NCI-H1105 (cell line): ENCODE measurements around the gene NYAP2.
A peak's percentile ranks its signal among the peaks of the same experiment; 100 is the strongest.

ENCODE experiments used
- DNase-seq: peaks from one replicate; lab custom pipeline; 2025; lab: John Stamatoyannopoulos, UW

Gene NYAP2

GRCh38 chr2:225486236-225486635 is 86.7 kb downstream of the NYAP2 start:
- no peak for DNase-seq

DNA sequence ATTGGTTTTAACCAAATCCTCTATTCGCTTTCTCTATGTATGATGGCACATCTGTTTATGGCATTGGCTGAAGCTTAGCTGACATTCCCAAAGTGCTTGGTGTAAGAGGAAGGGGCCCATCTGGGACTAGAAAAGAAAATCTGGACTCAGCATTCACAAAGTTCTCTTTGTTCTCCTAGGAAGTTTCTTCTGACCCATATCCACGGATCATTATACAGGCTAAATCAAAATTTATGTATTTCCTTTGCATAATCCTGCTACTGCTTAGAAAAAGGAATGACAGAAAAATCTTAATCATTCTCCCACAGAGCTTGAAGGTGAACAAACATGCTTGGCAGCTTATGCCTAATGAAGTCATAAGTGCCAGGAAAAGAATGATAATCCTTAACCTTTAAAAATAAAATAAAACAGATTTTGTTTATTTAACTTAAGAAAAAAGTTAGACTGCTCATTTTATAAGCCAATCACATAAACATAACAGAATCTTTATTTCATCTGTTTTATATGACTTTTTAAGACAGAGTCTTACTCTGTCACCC is 88.4 kb downstream of the NYAP2 start:
- no peak for DNase-seq

- DNase-seq, result no peak
These were observed 89.2 kb downstream of the NYAP2 start for GRCh38 chr2:225488743-225489142.

- no peak for DNase-seq
These were observed 94.0 kb downstream of the NYAP2 start for GRCh38 chr2:225493420-225494099.

- DNase-seq, result no peak
These were observed 94.6 kb downstream of the NYAP2 start for GRCh38 chr2:225494100-225494459.

- no peak for DNase-seq
These were observed 96.2 kb downstream of the NYAP2 start for GRCh38 chr2:225495706-225496105.

DNA sequence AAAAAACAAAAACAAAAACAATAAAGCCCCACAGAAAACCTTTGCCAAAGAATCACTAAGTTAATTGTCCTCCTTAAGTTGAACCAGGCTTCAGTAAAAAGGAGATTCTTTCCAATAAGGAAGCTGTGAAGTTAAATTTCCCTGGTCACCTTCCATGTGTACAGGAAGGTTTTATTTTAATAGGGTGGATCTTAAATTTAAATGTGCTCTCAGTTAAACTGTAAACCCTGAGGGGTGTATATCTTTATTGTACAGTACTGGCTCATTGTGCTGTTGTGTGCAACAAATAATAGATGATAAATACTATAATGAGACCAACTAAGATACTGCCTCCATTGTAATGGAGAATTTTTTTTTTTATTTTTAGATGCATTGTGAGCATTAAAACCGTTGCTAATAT is 97.1 kb downstream of the NYAP2 start:
- no peak for DNase-seq

GRCh38 chr2:225497166-225497565 is 97.7 kb downstream of the NYAP2 start:
- DNase-seq, result no peak

DNA sequence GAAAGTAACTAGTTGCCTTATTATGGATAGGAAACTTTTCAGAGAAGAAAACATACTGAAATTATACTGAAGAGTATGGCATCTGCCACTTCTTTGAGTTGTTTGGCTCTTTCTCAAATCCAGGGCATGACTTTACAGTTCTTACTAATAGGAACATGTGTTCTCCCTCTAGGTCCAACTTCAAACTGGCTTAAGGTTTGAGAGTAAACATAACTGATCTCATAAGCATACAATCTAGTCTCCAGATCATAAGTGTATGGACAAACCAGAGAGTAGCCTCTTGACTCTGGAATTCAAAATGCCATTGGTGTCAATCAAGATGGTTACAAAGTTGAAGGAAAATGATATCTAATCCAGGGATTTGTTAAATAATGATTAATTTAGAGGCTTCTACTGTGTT is 101.5 kb downstream of the NYAP2 start:
- DNase-seq, result no peak

- DNase-seq, result no peak
These were observed 103.5 kb downstream of the NYAP2 start for GRCh38 chr2:225502971-225503370.

- DNase-seq, result no peak
These were observed 111.3 kb downstream of the NYAP2 start for GRCh38 chr2:225510796-225511195.

GRCh38 chr2:225512469-225512868 is 113.0 kb downstream of the NYAP2 start:
- no peak for DNase-seq

DNA sequence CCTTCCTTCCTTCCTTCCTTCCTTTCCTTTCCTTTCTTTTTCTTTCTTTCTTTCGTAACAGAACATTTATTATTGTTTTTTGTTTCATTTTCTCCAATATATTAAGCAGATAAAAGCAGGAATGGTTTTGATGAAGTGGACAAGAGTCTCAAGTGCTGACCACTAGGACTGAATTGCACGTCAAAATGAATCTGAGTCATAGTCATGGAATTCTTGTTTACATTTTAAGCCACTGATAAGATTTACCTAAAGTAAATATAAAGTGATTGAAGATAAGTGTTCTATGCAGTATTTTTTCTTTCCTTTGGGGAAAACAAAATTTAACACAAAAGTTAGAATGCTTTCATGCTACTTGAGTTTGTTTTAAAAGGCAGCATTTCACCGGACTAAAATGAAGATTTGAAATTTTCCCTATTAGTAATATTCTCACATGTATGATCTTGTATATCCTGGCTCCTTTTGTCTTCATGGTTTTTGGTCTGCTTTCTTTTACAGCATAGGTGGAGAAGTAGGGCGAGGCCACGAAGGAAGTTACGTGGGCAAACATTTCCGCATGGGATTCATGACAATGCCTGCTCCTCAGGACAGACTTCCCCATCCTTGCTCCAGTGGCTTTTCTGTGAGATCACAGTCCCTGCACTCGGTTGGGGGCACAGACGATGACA is 113.5 kb downstream of the NYAP2 start:
- no peak for DNase-seq

DNA sequence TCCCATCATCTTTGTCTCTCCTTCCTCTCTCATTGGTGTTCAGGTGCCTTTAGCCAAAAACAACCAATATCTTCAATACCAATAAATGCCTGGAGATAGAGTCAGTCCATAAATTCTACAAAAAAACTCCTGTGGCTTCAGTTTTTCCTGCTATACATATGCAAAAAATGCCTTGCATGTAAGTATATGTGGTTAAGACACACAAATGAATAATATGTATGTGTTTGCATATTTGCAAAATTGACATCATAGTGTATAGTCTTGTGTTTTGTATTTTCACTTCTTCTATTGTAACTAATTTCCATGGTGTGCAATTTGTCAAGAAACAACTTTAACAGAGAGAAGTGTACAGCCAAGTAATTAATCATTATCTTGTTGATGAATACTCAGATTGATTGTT is 115.5 kb downstream of the NYAP2 start:
- DNase-seq, result no peak

DNA sequence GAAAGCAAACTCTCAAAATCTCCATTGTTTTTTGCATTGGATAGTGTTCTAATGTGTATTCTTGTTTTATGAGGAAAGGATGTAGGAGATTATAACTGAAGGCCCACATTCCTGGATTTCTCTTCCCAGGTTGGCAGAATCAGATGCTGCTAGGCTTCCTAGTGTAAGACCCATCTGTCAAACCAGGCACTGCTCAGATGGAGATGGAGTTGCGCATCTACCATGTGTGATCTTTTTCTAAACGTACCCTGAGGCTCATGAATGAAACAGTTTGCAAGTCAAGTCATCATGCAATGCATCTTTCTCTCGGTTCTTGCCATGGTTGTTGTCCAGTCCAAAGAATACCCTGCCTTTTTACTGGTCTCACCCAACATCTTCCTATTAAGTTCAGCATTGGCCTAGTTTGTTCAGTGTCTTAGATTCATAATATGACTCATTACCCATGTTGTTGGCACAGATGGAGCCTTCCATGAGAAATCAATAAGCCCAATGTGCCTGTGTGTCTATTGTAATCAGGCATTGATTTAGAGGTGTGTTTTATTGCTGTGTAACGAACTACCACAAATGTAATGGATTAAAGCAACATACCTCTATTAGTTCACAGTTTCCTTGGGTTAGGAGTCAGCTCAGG is 127.4 kb downstream of the NYAP2 start:
- no peak for DNase-seq

DNA sequence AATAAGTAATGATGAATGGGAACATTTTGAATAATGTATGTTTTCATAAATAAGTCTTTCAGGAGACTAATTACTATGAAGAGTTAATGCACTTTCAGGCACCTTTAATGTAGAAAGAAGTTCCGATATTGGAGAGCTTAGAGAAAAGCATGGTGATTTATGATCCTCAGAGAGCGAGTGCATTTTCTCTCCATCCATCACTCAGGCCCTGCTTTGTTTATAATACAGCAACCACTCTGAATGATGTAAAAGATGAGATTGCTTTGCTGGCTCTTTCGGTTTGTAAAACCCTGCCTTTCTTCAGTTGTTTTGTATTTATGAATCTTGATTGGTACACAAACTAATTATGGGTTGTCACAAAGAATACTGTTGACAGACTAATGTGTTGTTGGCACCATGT is 132.0 kb downstream of the NYAP2 start:
- peak; percentile 18 for DNase-seq

- DNase-seq, result no peak
These were observed 132.6 kb downstream of the NYAP2 start for GRCh38 chr2:225532096-225532495.

DNA sequence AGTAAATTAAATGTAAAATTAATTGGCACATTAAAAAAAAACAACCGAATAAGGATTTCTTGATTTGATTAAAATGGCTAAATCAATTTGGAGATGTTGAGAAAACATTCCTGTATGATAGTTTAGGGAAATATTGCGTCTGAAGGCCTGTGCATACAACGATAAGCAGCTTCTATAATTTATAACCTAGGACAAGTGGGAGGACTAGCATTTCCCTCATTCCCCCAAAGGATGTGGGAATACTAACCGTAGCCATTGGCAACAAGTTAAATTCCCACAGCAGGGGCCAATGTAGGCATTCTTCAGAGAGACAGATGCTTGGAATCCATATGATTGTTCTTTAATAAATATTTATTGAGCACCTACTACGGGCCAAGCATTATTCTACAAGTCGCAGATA is 134.5 kb downstream of the NYAP2 start:
- DNase-seq, result no peak

DNA sequence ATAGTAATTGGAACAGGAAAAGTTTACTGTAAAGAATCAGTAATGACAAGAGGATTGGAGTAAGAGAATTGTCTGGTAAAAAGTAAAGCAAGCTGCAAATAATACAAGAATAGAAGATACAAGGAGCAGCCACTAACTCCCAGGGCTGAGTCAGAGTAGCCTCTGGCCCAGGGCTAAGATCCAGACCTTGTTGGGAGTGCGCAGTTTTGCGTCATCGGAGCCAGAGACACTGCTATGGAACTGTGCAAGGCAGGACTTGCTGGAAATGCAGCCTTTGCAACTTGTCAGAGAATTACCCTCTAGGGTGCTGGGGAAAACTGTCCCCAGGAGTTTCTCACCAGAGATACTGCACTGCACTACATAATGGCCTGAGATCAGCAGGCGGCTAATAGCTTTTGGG is 135.2 kb downstream of the NYAP2 start:
- no peak for DNase-seq

DNA sequence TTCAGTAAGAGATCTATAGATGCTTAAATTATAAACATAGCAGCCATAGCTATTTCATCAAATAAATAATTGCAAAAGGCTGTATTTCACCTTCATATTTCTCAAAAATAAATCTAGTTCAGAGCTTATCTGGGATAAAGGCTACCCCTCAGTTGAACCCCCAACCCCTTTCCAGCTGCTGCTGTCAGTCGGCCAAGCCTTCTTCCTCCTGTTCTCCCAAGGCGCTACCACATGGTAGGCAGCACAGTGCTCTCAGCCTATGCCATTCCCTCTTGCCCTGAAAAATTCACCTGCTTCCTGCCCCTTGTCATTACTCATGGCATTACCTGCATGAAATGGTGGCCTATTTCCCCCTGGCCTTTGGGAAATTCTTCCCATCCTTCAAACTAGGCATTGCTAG is 136.5 kb downstream of the NYAP2 start:
- no peak for DNase-seq

DNA sequence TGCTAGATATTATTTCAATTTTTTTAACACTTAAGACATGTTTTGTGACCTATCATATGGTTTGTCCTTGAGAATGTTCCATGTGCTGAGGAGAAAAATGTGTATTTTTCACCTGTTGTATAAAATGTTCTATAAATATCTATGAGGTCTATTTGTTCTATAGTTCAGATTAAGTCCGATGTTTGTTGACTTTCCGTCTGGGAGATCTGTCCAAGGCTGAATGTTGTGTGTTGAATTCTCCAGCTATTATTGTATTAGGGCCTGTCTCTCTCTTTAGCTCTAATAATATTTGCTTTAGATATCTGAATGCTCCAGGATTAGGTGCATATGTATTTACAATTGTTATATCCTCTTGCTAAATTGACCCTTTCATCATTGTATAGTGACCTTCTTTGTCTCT is 144.1 kb downstream of the NYAP2 start:
- DNase-seq, result no peak

DNA sequence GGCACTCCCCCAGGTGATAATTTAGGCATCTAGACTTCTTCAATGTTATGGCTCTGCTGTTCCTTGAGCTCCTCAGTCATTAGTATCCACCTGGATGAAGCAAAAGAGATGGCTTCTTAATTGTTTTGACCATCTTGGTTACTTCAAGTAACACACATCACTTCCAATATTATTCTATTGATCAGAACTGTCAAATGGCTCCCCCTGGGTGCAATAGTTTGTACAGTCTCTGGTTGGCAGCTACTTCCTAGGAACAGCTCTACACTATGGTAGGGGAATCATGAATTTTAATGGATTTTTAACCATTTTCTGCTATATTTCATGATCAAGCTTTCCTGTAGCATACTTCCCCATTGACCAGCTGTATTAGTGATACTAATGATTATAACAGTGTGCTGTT is 157.0 kb downstream of the NYAP2 start:
- DNase-seq, result no peak

DNA sequence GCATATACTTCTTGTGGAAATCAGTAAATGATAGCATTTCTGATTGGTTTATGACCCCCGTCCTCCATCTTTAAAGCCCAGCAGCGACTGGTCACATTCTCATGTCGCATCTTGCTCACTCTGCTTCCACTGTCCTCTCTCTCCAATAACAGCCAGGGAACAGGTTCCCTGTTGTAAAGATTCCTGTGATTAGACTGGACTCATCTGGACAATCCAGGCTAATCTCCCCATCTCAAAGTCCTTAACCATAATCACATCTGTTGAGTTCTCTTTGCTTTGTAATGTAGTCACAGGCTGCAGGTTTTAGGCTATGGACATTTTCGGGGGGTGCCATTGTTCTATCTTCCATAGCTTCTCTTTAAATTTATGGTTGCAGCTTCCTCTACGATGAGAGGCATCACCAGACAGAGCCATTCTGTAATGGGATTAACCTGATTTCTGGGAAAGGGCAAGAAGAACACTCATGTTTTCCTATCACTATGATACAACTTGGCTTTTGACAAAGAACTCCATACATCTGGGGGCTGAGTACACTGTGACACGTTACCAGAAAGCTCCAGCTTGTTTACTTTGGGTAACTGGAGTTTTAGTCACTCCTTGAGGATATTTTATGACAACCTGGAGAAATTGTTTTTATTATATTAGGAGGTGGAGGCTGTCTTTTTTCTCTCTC is 159.0 kb downstream of the NYAP2 start:
- DNase-seq, result no peak
